IPS DF 6.9 (cell line): ENCODE data around the gene CCDC12.

Experiments
- DNase-seq: peaks from one replicate; pipeline ENCODE4 v3.0.0-alpha.2; 2013; ENCODE audit warnings: low read depth, low spot score
- H3K27ac ChIP-seq: one replicate; pipeline ENCODE4 v1.5.1; 2013; ENCODE audit warnings: low read length, control low read depth
- H3K27me3 ChIP-seq: 2 replicates; pipeline ENCODE4 v1.6.1; 2013; ENCODE audit warnings: mild to moderate bottlenecking, low read length; ENCODE audit not compliant: control insufficient read depth, insufficient read depth
- H3K36me3 ChIP-seq: 2 replicates; pipeline ENCODE4 v1.6.1; 2013; ENCODE audit warnings: low read length; ENCODE audit not compliant: control insufficient read depth, insufficient read depth
- H3K4me1 ChIP-seq: 2 replicates; pipeline ENCODE4 v1.6.1; 2013; ENCODE audit warnings: low read length; ENCODE audit not compliant: control insufficient read depth, insufficient read depth
- H3K4me3 ChIP-seq: 2 replicates; pipeline ENCODE4 v1.5.1; 2013; ENCODE audit warnings: mild to moderate bottlenecking, low read length
- H3K9me3 ChIP-seq: 2 replicates; pipeline ENCODE4 v1.6.1; 2013; ENCODE audit warnings: low read length, inconsistent platforms; ENCODE audit not compliant: control insufficient read depth, insufficient read depth
- WGBS: extraction: QIAGEN DNeasy Blood & Tissue Kit; methylation state at CpG from one replicate; pipeline ENCODE4 v1.1.7; 2013; ENCODE audit warnings: mixed read lengths, missing lambda C conversion rate; ENCODE audit not compliant: insufficient read length, insufficient coverage; 5-methylcytosine and 5-hydroxymethylcytosine counted together

The CCDC12 gene

DNA sequence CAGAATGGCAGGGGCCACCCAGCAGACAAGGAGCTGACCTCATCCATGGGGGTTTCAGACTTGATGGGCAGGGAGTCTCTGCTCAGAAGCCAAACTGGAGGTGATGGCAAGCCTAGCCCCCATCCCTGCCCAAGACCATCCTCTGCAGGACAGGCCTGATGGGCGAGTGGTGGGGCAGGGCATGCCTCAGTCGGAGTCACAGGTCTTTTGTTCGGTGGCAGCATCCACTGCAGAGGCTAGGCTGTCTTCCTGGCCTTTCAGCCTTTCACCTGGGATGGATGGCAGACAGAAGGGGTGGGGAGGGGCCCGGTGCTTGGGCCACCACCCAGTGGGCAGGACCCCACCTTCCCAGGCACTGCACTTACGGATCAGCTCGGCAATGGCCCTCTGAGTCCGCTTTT is 54.7 kb downstream of the CCDC12 start:
- WGBS: no CpG with 5 or more reads among the region's 7 CpGs
- Histone ChIP-seq H3K27ac (no peak overlapping the region), H3K27me3 (no peaks in the 10 kb centered on the region), H3K4me1 (no peaks in the 10 kb centered on the region), H3K9me3 (no peaks in the 10 kb centered on the region), H3K4me3 (no peak overlapping the region), H3K36me3 (peaks cover 28% of the 10 kb centered on the region)
- no peak for DNase-seq

DNA sequence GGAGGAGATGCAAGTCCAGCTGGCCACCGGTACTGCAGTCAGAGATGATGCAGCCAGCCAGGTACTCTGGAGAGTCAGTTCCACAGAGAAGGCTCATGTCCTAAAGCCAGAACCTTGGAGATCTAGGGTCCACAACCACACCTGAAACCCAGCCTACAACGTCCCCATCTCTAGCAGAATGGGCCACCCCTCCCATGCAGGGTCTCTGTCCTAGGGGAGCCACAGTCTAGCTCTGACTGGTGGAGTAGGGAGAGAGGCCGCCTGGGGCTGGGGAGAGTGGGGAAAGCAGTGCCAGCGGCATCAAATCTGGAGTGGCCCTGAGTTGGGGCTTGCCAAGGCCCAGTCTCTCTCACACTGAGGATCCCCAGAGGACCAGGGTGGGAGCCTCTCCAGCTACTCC is 55.5 kb downstream of the CCDC12 start:
- no peak for DNase-seq
- no peak overlapping the region for H3K4me3 ChIP-seq
- H3K27ac ChIP-seq: no peak overlapping the region
- no CpG with 5 or more reads among the region's 4 CpGs for WGBS
- H3K36me3 ChIP-seq: peaks cover 28% of the 10 kb centered on the region
- H3K27me3 ChIP-seq: no peaks in the 10 kb centered on the region
- no peaks in the 10 kb centered on the region for H3K4me1 ChIP-seq
- H3K9me3 ChIP-seq: no peaks in the 10 kb centered on the region

DNA sequence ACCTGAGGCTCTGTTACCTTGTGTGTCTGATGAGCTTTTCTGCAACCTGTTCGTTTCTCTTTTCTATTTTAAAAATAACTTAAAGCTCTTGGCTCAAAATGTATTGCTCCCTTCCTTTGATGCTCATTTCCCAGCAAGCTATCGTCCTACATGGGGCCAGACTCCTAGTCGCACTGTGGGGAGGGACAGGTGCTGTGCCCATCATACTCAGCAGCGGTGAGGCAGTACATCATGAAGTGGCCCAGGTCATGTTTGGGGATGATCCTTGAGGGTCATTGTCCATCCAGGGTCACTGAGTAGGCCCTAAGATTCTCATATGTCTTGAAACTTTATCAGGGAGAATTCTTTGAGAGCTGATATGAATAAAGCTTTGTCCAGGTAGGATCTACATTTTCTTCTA is 57.9 kb downstream of the CCDC12 start:
- no peak overlapping the region for H3K4me3 ChIP-seq
- DNase-seq: no peak
- H3K36me3 ChIP-seq: peaks cover 22% of the 10 kb centered on the region
- no CpG with 5 or more reads among the region's 4 CpGs for WGBS
- no peaks in the 10 kb centered on the region for H3K9me3 ChIP-seq
- no peaks in the 10 kb centered on the region for H3K4me1 ChIP-seq
- no peaks in the 10 kb centered on the region for H3K27me3 ChIP-seq
- no peak overlapping the region for H3K27ac ChIP-seq

DNA sequence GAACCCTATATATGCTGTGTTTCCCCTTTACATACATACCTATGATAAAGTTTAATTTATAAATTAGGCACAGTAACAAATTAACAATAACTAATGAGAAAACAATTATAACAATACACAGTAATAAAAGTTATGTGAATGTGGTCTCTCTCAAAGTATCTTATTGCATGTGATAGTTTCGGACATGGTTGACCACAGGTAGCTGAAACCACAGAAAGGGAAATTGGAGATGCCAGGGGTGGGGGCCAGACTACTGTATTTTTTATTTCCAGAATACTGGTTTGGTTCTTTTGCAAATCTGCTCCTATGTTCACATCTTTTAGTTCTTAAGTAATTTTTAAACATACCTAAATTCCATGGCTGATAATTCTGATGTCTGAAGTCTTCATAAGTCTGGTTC is 58.3 kb downstream of the CCDC12 start:
- WGBS: no CpG with 5 or more reads among the region's 1 CpG
- no peak overlapping the region for H3K4me3 ChIP-seq
- H3K9me3 ChIP-seq: no peaks in the 10 kb centered on the region
- H3K27me3 ChIP-seq: no peaks in the 10 kb centered on the region
- peaks cover 22% of the 10 kb centered on the region for H3K36me3 ChIP-seq
- no peak for DNase-seq
- no peak overlapping the region for H3K27ac ChIP-seq
- H3K4me1 ChIP-seq: no peaks in the 10 kb centered on the region

DNA sequence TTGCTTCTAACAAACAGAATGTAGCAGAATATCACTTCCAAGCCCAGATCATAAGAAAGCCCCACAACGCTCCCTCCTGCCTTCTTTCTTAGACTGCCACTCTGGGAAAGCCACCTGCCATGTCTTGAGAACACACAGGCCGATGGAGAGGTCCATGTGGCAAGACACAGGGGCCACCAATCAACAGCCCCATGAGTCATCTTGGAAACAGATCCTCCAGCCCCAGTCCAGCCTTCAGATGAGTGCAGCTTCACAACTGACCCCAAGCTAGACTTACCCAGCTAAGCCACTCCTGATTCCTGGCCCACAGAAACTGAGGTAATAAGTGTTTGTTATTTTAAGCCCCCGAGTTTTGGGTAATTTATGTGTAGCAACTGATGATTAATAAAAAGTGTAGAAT is 59.3 kb downstream of the CCDC12 start:
- Histone ChIP-seq H3K9me3 (no peaks in the 10 kb centered on the region), H3K27ac (no peak overlapping the region), H3K27me3 (no peaks in the 10 kb centered on the region), H3K4me1 (no peaks in the 10 kb centered on the region), H3K4me3 (no peak overlapping the region), H3K36me3 (peaks cover 21% of the 10 kb centered on the region)
- WGBS: no CpG with 5 or more reads among the region's 3 CpGs
- DNase-seq: no peak

DNA sequence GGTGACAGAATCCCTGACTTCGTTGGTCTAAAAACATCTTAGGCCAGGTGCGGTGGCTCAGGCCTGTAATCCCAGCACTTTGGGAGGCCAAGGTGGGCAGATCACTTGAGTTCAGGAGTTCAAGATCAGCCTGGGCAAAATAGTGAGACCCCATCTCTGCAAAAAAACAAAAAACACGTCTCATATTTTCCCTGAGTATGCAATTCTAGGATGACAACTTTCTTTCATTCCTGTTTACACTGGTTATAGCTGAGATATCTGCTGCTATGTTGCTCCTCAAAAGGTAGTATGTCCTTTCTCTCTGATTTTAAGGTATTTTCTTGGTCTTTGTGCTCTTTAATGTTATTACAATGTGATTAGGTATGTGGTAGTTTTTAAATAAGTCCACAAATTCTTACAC is 59.7 kb downstream of the CCDC12 start:
- H3K27me3 ChIP-seq: no peaks in the 10 kb centered on the region
- H3K9me3 ChIP-seq: no peaks in the 10 kb centered on the region
- no CpG with 5 or more reads among the region's 3 CpGs for WGBS
- no peak for DNase-seq
- no peak overlapping the region for H3K27ac ChIP-seq
- no peak overlapping the region for H3K4me3 ChIP-seq
- H3K4me1 ChIP-seq: no peaks in the 10 kb centered on the region
- peaks cover 16% of the 10 kb centered on the region for H3K36me3 ChIP-seq

DNA sequence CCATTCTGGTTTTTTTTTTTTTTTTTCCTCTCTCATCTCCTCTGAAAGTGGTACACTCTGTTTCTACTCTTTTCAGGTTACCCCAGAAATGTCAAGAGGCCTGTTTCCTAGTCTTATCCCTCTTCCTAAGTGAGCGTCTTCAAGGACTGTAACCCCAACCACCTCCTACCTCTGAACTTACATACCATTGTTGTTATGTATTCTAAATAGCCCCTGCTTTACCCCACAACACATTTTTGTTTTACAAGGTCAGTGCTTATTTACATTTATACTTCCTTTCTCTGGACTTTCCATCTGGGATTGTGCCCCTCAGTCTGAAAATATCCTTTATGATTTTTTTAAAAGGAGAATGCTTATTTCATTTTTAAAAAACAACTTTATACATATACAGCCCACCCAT is 60.3 kb downstream of the CCDC12 start:
- H3K4me1 ChIP-seq: no peaks in the 10 kb centered on the region
- no peaks in the 10 kb centered on the region for H3K9me3 ChIP-seq
- H3K36me3 ChIP-seq: peaks cover 13% of the 10 kb centered on the region
- H3K4me3 ChIP-seq: no peak overlapping the region
- H3K27me3 ChIP-seq: no peaks in the 10 kb centered on the region
- no peak overlapping the region for H3K27ac ChIP-seq
- DNase-seq: no peak
- WGBS: no CpG with 5 or more reads among the region's 1 CpG

DNA sequence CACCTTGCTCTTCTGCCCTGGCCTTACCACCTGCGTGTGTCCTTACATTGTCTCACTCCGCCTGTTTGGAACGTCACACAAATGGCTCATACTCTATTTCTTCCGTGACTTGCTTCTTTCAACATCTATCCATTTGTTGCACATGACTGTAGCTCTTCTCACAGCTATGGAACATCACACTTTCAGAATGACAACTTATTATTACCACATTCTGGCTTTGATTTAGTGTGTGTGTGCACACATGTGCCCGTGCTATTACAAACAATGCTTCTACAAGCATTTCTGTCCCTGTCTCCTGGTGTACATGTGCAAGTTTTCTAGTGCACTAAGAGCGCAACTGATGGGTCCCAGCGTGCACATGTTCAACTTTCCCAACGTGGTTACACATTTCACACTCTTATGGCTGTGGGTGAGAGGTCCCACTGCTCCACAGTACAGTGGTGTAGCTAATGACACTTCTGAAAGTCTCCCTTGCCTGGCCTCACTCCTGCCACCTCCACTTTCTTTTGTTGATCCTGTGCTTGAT is 61.2 kb downstream of the CCDC12 start:
- Histone ChIP-seq H3K4me1 (no peaks in the 10 kb centered on the region), H3K36me3 (peaks cover 5% of the 10 kb centered on the region)
- no CpG with 5 or more reads among the region's 8 CpGs for WGBS

DNA sequence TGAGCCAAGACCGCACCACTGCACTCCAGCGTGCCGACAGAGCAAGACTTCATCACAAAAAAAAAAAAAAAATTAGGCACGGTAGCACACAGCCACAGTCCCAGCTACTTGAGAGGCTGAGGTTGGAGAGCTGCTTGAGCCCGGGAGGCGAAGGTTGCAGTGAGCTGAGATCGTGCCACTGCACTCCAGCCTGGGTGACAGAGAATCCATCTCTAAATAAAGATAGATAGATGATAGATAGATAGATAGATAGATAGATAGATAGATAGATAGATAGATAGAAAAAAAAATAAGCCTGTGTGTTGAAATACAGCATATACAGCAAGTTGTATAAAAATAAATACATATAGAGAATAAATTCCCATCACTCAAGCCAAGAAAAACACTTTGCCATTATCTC is 61.7 kb downstream of the CCDC12 start:
- H3K27me3 ChIP-seq: no peaks in the 10 kb centered on the region
- no peak overlapping the region for H3K27ac ChIP-seq
- H3K9me3 ChIP-seq: no peaks in the 10 kb centered on the region
- no peak overlapping the region for H3K4me3 ChIP-seq
- H3K4me1 ChIP-seq: no peaks in the 10 kb centered on the region
- peaks cover 3% of the 10 kb centered on the region; the same call in 1 of the 2 replicates for H3K36me3 ChIP-seq
- DNase-seq: no peak
- no CpG with 5 or more reads among the region's 7 CpGs for WGBS

More for the DNA sequence above, 61.2 kb downstream of the CCDC12 start:
- H3K4me3 ChIP-seq: no peak overlapping the region
- H3K27me3 ChIP-seq: no peaks in the 10 kb centered on the region
- no peaks in the 10 kb centered on the region for H3K9me3 ChIP-seq
- DNase-seq: no peak
- H3K27ac ChIP-seq: no peak overlapping the region

DNA sequence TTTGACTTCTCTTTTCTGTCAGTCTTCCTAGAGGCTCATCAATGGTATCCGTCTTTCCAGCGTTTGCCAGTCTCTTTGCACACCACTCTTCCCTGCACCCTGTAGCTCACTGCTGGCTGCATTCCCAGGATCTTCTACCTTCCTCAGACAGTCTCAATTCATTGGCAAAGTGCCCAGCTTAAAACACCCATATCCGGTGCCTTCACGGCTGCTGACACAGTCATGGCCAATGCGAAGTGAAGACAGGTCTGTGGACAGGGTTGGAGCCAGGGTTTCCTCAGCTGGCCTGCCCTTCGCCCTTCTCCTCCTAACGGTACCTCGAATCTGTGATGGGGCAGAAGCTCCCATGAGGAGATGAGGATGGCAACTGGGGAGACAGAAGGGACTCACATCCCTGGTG is 62.9 kb downstream of the CCDC12 start:
- Histone ChIP-seq H3K4me1 (peaks cover 2% of the 10 kb centered on the region; the same call in 1 of the 2 replicates), H3K27me3 (no peaks in the 10 kb centered on the region), H3K4me3 (no peak overlapping the region), H3K9me3 (no peaks in the 10 kb centered on the region), H3K36me3 (peaks cover 2% of the 10 kb centered on the region; the same call in 1 of the 2 replicates), H3K27ac (no peak overlapping the region)
- DNase-seq: no peak
- no CpG with 5 or more reads among the region's 8 CpGs for WGBS

DNA sequence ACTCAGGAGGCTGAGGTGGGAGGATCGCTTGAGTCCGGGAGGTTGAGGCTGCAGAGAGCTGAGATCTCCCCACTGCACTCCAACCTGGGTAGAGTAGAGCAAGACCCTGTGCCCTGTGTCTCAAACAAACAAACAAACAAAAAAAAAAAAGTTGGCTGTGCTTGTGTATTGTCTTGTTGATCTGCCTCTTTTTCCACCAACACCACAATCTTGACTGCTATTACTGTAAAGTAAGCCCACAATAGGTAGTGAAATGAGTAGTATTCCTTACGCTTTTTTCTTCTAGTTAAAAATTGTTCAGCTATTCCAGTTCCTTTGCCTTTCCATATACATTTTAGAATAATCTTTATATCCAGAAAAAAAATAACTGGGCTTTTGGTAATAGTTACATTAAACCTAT is 63.6 kb downstream of the CCDC12 start:
- Histone ChIP-seq H3K27ac (no peak overlapping the region), H3K4me1 (peaks cover 2% of the 10 kb centered on the region; the same call in 1 of the 2 replicates), H3K27me3 (no peaks in the 10 kb centered on the region), H3K4me3 (no peak overlapping the region), H3K9me3 (no peaks in the 10 kb centered on the region), H3K36me3 (no peaks in the 10 kb centered on the region)
- DNase-seq: no peak
- WGBS: no CpG with 5 or more reads among the region's 3 CpGs
